HG03039 (cell line): ENCODE results near the gene TMA7.
A peak's percentile ranks its signal among the peaks of the same experiment; 100 is the strongest.
"Not testable (repeated sequence)": the region's sequence is repeated elsewhere in the genome, so short reads cannot be mapped to it uniquely, and the experiment has no call there.

Experiments
- ATAC-seq: cut with Tn5 transposase; IDR thresholded peaks from one replicate; pipeline ENCODE4 v1.9.1; 2021; ENCODE audit warnings: mild to moderate bottlenecking, moderate library complexity; ENCODE audit not compliant: unreplicated experiment

TMA7 gene

DNA sequence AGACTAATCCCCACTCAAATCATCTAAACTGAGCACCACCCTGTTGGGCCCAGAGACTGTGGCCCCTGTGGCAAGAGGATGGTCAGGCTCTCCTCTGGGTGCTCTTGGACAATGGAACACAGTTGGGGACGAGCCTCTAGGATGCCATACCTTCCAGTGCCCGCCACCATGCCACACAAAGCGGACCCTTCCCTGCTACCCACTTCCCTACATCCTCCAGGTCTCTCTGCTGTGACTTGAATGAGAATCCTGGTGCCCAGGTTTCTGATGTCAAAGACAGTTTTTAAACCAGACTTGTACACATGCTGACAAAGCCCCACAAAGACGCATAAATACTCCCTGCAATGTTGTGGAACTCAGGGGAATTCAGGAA is 4.8 kb upstream of the TMA7 start:
- no peak for ATAC-seq

DNA sequence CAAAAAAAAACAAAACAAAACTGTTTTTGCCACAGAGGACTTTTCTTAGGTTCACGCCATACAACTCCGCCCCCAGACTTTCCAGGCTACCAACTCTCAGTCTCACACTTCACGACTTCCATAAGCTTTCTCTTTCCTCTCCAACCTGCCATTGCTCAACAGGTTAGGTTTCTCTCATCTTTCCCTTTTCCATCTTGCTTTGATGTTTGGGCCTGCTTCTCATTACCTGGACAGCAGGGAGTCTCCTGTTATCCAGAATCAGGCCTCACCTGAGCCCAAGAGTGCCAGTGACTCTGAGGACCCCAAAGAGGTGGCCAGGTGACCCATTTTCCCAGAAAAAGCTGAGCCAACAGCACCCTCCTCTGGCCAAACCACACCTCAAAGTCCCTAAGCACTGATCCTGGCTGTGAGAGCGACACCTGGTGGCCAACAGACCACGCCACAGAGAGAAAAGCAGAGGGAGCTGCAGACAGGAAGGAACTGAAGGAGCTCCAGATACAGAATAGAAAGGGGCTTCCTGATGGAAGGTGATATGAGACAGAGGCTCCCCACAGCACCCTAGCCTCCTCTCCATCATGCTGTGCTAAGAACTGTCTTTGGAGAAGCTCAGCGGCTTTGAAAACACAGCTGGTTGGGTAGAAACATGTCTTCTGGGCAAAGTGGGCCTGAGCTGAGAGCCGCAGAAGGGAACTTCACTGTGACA is 4.1 kb upstream of the TMA7 start:
- no peak for ATAC-seq

- no peak for ATAC-seq
These were observed 3.6 kb upstream of the TMA7 start for GRCh38 chr3:48436477-48436787.

DNA sequence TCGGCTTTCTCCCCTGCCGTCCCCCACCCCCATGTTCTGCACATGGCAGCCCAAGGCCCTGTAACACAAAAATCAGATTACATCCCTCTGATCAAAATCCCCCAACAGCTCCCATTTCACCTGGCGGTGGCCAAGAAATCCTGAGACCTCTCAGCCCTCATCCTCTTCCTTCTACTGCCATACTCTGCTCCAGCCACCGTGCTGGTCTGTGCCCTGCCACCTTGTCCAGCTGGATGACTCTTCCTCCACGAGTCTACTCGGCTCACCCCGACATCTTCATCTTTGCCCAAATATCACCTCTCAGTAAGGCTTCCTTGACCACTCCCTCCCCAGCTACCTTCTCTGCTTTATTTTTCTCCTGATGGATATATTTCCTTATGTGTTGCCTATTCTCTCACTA is 3.2 kb upstream of the TMA7 start:
- no peak for ATAC-seq

GRCh38 chr3:48437812-48438211 is 2.2 kb upstream of the TMA7 start:
- ATAC-seq: no peak

GRCh38 chr3:48440590-48440958 is 517 bp downstream of the TMA7 start:
- no peak for ATAC-seq

DNA sequence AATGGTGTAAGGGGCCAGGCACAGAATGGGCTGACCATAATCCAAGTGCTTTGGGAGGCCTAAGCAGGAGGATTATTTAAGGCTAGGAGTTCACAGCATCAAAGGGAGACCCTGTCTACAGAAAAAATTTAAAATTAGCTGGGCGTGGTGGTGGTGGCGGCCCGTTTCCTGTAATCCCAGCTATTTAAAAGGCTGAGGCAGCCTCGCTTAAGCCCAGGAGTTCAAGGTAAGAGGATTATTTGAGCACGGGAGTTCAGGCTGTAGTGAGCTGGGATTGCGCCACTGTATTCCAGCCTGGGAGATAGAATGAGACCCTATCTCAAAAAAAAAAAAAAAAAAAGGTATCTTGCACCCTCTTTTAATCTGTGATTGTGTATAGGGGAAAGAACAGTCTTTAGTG is 1.9 kb downstream of the TMA7 start:
- no peak for ATAC-seq

DNA sequence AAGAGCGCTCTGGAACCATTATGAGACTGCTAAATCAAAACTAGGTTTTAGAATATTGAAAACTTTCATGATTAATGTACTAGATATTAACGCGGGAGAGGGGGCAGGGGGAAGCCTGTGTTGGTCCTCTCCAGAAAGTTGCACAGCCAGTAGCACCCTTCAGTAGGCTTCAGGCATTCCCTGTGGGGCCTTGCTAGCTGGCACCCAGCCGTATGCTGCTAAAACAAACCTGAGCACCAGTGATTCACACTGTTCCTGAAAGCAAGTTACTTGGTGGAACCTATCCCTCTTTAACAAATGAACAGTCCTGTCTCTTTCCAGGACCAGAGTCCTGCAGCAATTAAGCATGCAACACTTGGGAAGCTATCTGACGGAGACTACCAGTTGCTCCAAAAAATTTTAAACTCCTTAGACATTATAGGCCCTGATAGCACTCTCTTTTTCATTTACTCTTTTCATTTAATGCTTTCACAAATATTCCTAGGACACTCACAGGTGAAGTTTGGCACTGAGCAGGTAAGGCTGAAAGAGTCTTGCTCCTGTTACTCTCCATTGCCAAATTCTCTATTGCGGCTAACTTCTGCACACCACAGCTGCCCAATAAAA is 5.3 kb downstream of the TMA7 start:
- no peak for ATAC-seq

GRCh38 chr3:48446043-48446424 is 6.0 kb downstream of the TMA7 start:
- ATAC-seq: no peak

- peak; percentile 82 for ATAC-seq
These were observed 6.6 kb downstream of the TMA7 start, which contains the start of gene ATRIP for GRCh38 chr3:48446425-48447193. TSS of gene ATRIP (plus strand) at chr3:48446737. CDS start at chr3:48446846, 109 bp downstream.

- ATAC-seq: no peak
These were observed 11.2 kb downstream of the TMA7 start for GRCh38 chr3:48451270-48451669.

GRCh38 chr3:48456456-48456855 is 16.4 kb downstream of the TMA7 start:
- no peak for ATAC-seq

DNA sequence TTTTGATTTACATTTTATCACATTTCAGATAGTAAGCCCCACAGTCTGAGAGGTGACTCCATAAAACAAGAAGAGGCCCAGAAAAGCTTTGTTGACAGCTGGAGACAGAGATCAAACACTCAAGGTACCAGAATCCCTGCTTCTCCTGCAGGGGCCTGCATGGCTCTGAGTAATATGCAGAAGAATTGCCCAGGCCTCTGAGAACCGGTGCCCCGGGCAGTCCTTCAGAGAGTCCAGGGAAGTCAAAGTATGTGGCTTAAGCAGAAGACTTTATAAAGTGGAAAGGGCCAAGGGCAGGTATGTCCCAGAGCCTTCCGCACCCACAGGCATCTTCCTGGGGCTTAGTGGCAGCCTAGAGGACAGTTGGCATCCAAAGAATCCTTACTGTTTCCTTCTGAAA is 19.3 kb downstream of the TMA7 start:
- ATAC-seq: no peak

GRCh38 chr3:48459773-48460516 is 19.9 kb downstream of the TMA7 start:
- ATAC-seq: no peak

DNA sequence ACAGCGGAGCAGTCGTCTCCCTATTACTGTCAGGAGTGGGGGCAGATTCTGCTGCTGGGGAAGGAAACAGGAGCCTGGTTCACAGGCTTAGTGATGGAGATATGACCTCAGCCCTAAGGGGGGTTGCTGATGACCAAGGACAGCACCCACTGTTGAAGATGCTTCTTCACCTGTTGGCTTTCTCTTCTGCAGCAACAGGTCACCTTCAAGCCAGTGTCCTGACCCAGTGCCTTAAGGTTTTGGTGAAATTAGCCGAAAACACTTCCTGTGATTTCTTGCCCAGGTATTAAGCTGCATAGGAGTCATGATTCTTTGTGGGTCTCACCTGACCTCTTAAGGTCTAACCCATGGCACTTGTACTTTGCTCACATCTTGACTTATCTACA is 20.5 kb downstream of the TMA7 start:
- ATAC-seq: no peak

- ATAC-seq: not testable (repeated sequence)
These were observed 21.7 kb downstream of the TMA7 start for GRCh38 chr3:48461767-48462166.

GRCh38 chr3:48463703-48464102 is 23.6 kb downstream of the TMA7 start:
- ATAC-seq: no peak

GRCh38 chr3:48464713-48465221 is 24.7 kb downstream of the TMA7 start:
- ATAC-seq: no peak

DNA sequence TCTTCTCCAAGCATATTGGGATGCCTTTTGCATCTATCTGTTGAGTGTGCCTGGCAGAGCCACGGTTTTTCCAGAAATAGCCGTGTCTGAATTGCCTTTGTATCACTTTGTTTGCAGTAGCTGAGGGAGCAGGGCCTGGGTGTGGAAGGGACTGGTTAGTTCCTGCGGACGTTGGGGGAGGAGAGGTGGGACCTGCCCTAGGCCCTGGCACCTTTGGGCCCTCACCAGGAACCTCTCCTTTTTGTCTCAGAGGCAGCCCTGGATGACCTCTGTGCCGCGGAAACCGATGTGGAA is 25.1 kb downstream of the TMA7 start:
- ATAC-seq: no peak

DNA sequence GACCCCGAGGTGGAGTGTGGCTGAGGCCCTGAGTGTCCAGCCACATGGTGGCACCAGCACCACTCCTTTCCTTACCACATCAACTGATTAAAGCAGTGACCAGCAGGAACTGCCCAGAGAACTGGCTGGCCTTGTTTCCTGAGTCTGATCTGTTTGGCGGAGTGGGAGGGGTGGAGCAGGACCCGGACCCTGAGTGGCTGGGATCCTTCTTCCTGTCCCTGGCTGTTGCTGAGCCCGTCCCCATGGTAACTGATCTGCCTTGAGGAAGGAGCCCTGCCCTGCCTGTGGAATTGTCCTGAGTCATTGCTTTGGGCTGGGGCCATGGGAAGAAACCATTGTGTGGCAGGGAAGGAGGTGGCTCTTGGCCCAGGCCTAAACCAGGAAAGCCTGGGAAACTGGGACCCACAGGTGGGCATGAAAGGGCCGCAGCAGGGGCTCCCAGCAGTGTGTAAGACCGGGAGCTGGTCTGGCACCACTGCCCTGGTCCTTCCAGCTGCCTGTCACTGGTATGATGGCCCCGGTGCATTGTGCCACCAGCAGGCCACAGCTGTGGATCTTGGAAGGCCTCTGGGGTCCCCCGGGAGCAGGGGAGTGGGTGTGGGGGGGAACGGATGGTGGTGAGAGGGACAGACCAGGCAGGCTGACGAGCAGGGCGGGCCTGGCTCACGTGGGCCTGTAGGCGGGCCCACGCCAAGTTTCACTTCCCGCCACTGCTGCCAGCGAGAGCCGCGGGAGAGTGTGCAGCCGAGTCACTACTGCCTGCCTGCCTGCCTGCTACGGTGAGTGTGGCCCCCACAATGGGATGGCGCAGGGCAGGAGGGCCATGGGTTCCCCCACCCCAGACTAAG is 25.7 kb downstream of the TMA7 start:
- ATAC-seq: peak; percentile 64
